Neural cell (in vitro differentiated cells): ENCODE data around the gene TEAD4.

Experiments used
- POLR2AphosphoS5 ChIP-seq: IDR thresholded peaks from 2 replicates; pipeline ENCODE4 v1.6.1; 2012
- TAF1 ChIP-seq: IDR thresholded peaks from 2 replicates; pipeline ENCODE4 v1.6.1; 2012; ENCODE audit warnings: low read depth
- TF ChIP-seq, protein P1 (sequence below): IDR thresholded peaks from 2 replicates; pipeline ENCODE4 v1.6.1; 2012; ENCODE audit warnings: borderline replicate concordance
- TF ChIP-seq, protein P2 (sequence below): fragments of 450-650 bp; IDR thresholded peaks from 2 replicates; pipeline ENCODE4 v1.5.1; 2014; ENCODE audit warnings: antibody characterized with exemption, mild to moderate bottlenecking, moderate library complexity; ENCODE audit not compliant: poor library complexity, severe bottlenecking

- TF ChIP-seq, protein P1, sequence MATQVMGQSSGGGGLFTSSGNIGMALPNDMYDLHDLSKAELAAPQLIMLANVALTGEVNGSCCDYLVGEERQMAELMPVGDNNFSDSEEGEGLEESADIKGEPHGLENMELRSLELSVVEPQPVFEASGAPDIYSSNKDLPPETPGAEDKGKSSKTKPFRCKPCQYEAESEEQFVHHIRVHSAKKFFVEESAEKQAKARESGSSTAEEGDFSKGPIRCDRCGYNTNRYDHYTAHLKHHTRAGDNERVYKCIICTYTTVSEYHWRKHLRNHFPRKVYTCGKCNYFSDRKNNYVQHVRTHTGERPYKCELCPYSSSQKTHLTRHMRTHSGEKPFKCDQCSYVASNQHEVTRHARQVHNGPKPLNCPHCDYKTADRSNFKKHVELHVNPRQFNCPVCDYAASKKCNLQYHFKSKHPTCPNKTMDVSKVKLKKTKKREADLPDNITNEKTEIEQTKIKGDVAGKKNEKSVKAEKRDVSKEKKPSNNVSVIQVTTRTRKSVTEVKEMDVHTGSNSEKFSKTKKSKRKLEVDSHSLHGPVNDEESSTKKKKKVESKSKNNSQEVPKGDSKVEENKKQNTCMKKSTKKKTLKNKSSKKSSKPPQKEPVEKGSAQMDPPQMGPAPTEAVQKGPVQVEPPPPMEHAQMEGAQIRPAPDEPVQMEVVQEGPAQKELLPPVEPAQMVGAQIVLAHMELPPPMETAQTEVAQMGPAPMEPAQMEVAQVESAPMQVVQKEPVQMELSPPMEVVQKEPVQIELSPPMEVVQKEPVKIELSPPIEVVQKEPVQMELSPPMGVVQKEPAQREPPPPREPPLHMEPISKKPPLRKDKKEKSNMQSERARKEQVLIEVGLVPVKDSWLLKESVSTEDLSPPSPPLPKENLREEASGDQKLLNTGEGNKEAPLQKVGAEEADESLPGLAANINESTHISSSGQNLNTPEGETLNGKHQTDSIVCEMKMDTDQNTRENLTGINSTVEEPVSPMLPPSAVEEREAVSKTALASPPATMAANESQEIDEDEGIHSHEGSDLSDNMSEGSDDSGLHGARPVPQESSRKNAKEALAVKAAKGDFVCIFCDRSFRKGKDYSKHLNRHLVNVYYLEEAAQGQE: no peak
- TF ChIP-seq, protein P2, sequence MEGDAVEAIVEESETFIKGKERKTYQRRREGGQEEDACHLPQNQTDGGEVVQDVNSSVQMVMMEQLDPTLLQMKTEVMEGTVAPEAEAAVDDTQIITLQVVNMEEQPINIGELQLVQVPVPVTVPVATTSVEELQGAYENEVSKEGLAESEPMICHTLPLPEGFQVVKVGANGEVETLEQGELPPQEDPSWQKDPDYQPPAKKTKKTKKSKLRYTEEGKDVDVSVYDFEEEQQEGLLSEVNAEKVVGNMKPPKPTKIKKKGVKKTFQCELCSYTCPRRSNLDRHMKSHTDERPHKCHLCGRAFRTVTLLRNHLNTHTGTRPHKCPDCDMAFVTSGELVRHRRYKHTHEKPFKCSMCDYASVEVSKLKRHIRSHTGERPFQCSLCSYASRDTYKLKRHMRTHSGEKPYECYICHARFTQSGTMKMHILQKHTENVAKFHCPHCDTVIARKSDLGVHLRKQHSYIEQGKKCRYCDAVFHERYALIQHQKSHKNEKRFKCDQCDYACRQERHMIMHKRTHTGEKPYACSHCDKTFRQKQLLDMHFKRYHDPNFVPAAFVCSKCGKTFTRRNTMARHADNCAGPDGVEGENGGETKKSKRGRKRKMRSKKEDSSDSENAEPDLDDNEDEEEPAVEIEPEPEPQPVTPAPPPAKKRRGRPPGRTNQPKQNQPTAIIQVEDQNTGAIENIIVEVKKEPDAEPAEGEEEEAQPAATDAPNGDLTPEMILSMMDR: no peak
- TF ChIP-seq TAF1 (no peak), POLR2AphosphoS5 (no peak)
Observed at GRCh38 chr12:3010214-3010930, 51.2 kb downstream of the TEAD4 start.
